GM19099 (cell line): Measurements from ENCODE around the gene APEH.

Source experiments
- POLR2A ChIP-seq: IDR thresholded peaks from 3 replicates; pipeline ENCODE4 v1.6.1; 2011; ENCODE audit warnings: low read depth; ENCODE audit not compliant: insufficient read length; ENCODE audit errors: extremely low read depth

APEH gene

DNA sequence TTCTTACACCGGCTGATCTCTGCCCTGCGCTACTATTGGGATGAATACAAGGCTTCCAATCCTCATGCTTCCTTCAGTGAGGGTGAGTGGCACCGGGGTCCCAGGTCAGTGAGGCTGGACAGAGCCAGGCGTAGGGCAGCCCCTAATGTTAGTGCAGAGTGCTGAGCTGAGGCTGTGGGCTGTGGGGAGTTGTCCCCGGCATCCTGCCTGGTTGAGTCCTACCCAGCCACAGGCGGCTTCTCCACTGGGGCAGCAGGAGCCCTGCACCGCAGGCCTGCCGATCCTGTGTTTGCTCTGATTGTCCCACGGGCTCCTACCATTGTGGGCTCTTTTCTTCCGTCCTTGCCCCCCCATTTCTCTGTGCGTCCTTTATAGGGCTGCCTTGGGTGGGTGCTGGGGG is 28.5 kb downstream of the APEH start:
- no peak for TF ChIP-seq POLR2A

- no peak for TF ChIP-seq POLR2A
These were observed 29.3 kb downstream of the APEH start for GRCh38 chr3:49703443-49703927.

DNA sequence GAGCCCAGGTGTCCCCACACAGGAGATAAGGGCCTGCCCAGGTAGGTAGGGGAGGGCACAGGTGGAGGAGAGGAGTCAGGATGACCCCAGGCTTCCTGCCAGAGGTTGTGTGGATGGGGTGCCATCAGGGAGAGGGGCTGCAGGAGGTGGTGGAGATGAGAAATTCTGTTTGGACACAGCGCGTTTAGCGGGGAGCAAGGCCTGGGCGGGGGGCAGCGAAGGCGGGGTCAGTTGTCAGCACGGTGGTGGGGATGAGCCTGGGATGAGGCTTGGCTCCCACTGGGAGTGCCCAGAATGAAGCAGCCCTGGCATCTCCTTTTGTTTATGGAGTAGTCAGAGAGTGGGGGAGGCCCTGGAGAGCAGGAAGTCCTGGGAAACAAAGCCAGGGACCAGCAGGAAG is 29.8 kb downstream of the APEH start:
- no peak for TF ChIP-seq POLR2A

GRCh38 chr3:49704629-49705028 is 30.5 kb downstream of the APEH start:
- no peak for TF ChIP-seq POLR2A

DNA sequence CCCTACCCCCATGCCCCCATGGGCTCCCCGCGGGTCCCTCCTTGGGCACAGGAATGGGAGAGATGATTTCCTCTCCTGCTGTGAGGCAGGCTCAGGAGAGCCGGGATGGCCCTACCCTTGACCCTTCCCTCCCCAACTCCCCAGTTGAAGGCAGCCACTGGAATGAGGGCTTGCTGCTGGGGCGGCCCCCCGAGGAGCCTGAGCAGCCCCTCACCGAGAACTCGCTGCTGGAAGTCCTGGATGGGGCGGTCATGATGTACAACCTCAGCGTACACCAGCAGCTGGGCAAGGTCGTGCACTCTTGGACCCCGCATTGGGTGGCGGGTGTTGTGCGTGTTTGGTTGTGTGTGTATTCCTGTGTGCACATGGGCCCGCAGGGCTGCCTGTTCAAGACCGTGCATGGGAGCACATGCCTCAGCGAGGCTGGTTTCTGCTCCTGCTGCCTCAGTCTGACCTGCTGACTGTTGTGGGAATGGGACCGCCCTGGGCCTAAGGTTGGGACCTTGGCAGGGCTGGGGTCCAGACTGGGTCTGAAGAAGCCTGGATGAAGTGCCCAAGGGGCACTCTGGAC is 31.3 kb downstream of the APEH start:
- TF ChIP-seq POLR2A: no peak

GRCh38 chr3:49706456-49707112 is 32.4 kb downstream of the APEH start:
- no peak for TF ChIP-seq POLR2A

DNA sequence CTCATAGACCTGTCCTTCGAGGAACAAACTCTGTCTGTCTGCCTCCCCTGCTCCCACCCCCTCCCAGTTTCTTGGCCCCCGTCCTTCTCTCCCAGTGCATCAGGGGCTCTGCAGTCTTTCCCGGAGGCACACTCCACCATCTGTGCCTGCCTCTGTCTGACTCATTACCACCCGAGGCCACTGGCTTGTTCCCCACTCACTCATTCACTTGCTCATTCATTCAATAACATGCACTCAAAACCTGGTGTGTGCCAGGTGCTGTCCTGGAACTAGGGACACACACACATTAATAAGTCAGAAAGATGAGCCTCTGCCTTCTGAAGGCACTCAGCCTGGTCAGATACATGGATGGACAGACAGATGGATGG is 32.9 kb downstream of the APEH start:
- no peak for TF ChIP-seq POLR2A

GRCh38 chr3:49709852-49710251 is 35.7 kb downstream of the APEH start:
- no peak for TF ChIP-seq POLR2A

- no peak for TF ChIP-seq POLR2A
These were observed 37.3 kb downstream of the APEH start for GRCh38 chr3:49711489-49711888.

DNA sequence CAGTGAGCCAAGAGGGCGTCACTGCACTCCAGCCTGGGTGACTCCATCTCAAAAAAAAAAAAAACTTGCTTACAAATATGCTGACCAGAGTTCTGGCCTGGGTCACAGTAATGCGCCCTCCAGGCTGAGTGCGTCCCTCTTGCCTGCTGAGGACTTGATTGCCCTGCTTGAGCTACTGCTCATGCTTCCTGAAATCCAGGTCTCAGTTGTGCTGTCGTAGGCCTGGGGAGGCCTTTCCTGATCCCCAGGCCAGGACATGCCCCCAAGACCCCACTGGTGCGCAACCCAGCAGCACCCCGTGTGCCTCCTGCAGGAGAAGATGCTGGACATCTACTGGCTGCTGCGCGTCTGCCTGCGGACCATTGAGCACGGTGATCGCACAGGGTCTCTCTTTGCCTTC is 38.0 kb downstream of the APEH start:
- TF ChIP-seq POLR2A: no peak

DNA sequence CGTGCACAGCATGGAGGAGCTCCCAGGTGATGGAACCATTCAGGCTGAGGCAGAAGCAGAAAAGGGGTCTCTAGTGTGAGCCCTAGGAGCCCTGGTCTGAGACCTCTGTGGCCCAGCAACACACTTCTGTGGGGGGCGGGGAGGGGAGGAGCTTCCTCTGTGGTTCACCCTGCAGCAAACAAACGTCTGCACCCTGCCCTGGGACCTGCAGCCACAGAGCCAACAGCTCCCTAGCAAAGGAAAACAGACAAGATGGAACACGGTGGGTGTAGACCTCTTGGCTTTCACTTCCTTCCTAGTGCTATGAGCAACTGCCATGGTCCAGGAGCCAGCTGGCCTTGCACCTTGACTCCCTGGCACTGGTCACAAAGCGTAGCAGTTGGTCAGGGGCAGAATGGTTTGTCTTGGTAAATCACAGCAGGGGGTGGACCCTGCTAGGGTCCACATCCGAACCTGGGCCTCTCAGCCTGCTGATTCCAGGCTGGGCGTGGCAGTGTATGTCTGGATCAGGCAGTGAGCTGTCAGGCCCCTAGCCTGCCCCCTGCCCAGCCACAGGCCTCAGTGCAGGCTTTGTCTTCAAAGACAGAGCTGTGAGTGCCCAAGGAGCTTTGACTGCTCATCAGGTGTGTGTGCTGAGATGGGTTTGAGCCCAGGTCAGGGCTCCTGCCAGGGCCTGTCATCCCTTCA is 38.6 kb downstream of the APEH start:
- TF ChIP-seq POLR2A: no peak

- TF ChIP-seq POLR2A: no peak
These were observed 39.4 kb downstream of the APEH start for GRCh38 chr3:49713336-49714105.

DNA sequence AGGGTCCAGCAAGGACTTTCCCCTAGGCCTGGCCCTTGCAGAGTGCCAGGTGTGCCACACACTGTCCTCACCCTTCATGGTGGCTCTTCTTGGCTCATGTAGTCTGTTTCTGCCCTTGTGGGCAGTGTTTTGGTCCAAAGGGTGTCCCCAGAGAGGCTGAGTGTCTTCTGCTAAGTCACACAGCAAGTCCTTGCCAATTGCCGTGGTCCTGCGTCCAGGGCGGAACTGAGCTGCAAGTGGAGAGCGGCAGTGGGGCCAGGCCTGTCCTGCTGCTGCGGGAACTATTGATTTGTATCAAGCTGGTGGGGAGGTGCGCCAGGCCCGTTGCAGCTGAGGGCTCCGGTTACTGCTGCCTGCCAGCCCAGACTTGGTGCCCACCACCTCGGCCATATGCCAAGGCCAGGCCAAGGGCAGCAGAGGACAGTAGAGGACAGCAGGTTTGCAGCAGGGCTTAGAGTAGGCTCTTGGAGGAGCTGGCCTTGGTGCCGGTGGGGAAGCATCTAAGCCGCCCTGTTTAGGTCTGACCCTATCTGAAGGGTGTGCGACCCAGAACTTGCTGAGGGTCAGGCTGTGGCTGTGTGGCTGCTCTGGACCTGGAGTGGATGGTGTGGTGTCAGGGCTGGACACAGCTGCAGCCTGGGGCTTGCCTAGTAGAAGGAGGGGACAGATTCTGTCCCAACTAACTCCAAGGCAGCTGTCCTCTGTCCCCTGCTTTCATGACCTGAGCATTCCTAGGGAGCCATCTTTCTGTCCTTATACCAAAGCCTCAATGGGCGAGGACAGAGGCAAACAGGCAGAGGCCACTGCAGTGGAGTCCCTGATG is 40.8 kb downstream of the APEH start:
- TF ChIP-seq POLR2A: no peak

- no peak for TF ChIP-seq POLR2A
These were observed 41.5 kb downstream of the APEH start for GRCh38 chr3:49715611-49716121.
